WI38 (cell line): Measurements from ENCODE around the gene BCORL1.

Experiments used
- H3K4me3 ChIP-seq: 2 replicates; pipeline ENCODE4 v1.5.1; 2011; ENCODE audit warnings: low read depth, mild to moderate bottlenecking, control low read depth, low read length
- CTCF ChIP-seq: IDR thresholded peaks from 2 replicates; pipeline ENCODE4 v1.5.1; 2012; ENCODE audit warnings: low read depth, mild to moderate bottlenecking, control low read depth, low read length

Gene BCORL1

GRCh38 chrX:130057209-130057608, 74.8 kb downstream of the BCORL1 start:
- TF ChIP-seq CTCF, result no peak
- no peak overlapping the region for H3K4me3 ChIP-seq

GRCh38 chrX:130058652-130059051, 76.2 kb downstream of the BCORL1 start:
- no peak overlapping the region for H3K4me3 ChIP-seq
- no peak for TF ChIP-seq CTCF

DNA sequence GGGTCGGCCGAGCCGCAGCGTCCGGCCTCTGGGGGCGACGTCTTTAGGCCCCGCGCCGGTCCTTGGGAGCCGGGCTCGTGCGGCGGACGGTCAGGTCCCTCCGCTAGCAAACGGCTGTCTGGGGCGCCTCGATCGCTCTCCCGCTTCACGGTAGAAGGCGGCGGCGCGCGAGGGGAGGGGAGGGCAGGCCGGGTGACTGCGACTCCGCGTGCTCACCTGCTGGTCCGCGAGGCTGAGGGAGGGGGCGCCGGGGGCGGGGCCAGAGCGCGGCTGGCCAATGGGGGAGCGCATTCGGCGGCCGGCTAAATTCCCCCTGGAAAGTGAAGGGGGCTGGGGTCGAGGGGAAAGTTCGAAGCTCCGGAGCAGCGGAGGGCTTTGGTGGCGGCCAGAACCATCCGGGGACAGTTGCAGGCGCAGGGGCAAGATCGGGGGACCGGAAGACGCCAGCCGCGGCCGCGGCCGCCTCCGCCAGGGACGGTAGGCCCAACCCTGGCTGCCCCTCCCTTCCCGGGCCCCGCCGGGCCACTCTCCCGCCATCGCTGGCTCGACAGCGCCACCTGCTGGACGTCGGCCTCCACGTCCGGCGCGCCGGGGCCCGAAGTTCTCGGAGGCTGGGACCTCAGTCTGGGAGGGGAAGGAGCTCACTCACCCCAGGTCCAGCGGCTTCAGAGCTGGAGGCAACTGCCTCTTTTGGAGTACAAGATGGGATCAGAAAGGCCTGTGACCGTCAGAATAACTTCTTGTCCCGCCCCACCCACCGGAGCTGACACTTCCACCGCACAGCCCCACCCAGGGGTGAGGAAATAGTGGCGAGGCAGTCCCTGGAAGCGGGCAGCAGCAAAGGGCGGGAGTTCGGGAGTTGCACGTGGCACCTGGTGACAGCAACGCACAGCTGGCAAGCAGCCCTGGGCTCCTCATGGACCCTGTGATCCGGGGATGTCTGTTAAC, 78.0 kb downstream of the BCORL1 start:
- H3K4me3 ChIP-seq, result peak overlapping the region; percentile 56
- TF ChIP-seq CTCF, result peak; percentile 60

GRCh38 chrX:130066975-130067615, 84.7 kb downstream of the BCORL1 start:
- H3K4me3 ChIP-seq, result no peak overlapping the region
- TF ChIP-seq CTCF, result no peak

GRCh38 chrX:130071611-130072344, 89.3 kb downstream of the BCORL1 start:
- no peak for TF ChIP-seq CTCF
- H3K4me3 ChIP-seq, result no peak overlapping the region

DNA sequence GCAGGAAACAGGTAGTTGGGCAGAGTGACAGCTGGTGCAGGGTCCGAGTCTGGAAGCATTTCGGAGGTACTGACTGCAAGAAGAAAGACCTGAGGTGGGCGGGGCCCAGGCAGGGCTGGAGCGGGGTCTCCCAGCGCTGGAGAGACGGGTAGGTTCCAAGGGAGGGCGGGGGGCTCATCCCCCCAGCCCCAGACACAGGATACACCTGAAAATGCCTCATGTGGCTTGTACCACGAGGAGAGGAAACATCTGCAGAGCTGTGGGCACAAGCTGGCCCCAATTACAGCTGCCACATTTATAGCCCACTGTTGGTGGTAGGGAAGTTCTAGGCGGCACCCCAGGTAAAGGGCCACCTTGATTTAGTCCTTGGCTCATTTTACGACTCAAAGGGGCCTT, 89.9 kb downstream of the BCORL1 start:
- TF ChIP-seq CTCF, result no peak
- no peak overlapping the region for H3K4me3 ChIP-seq
